PC-3 (cell line): Measurements from ENCODE around the gene TUBGCP3. TPM values are rescaled to one million over a fixed set of nuclear protein-coding genes. Genes with fewer than 3 reads are reported as not detected.

ENCODE experiments used
- ATAC-seq: fragments of 200-7000 bp; cut with Tn5 transposase; 2 replicates; pipeline ENCODE4 v1.9.1; 2020; ENCODE audit warnings: mild to moderate bottlenecking, moderate library complexity
- BruUV-seq: library from RNA; stranded (reverse); fragments of 400-500 nt; replicated peaks from 2 replicates; lab custom pipeline; 2021; lab: Mats Ljungman, UMichigan
- CTCF ChIA-PET: fragments of 300-600 bp; sonication (Branson Sonifier 250); formaldehyde crosslinking; loops from one replicate; lab custom pipeline; 2022; ENCODE audit warnings: antibody characterized with exemption; lab: Charles Lee
- POLR2A ChIA-PET: fragments of 300-600 bp; sonication (Branson Sonifier 250); formaldehyde crosslinking; loops from one replicate; lab custom pipeline; 2022; ENCODE audit warnings: antibody characterized with exemption; ENCODE audit not compliant: unreplicated experiment; lab: Charles Lee
- DNase-seq: peaks from one replicate; pipeline ENCODE4 v3.0.0-alpha.2; 2015
- H2AFZ ChIP-seq: fragments of 300-600 bp; sonication (generic); 2 replicates; pipeline ENCODE4 v1.6.0; 2016; ENCODE audit warnings: antibody characterized with exemption, low read length
- H3F3A ChIP-seq: fragments of 300-600 bp; sonication (generic); one replicate; pipeline ENCODE4 v1.6.0; 2017; ENCODE audit warnings: antibody characterized with exemption, low read length, control low read depth, mild to moderate bottlenecking; ENCODE audit not compliant: unreplicated experiment
- H3K27ac ChIP-seq: fragments of 300-600 bp; sonication (generic); 2 replicates; pipeline ENCODE4 v1.5.1; 2016; ENCODE audit warnings: mild to moderate bottlenecking, low read length
- H3K27me3 ChIP-seq: fragments of 300-600 bp; sonication (generic); 2 replicates; pipeline ENCODE4 v1.6.1; 2016; ENCODE audit warnings: low read length, mixed read lengths
- H3K36me3 ChIP-seq: fragments of 300-600 bp; sonication (generic); 2 replicates; pipeline ENCODE4 v1.6.1; 2016; ENCODE audit warnings: low read depth, mixed run types, low read length, mixed read lengths
- H3K4me1 ChIP-seq: fragments of 300-600 bp; sonication (generic); 2 replicates; pipeline ENCODE4 v1.5.1; 2016; ENCODE audit warnings: low read length; ENCODE audit not compliant: insufficient read depth
- H3K4me2 ChIP-seq: fragments of 300-600 bp; sonication (generic); 2 replicates; pipeline ENCODE4 v1.6.0; 2016; ENCODE audit warnings: low read length
- H3K4me3 ChIP-seq: fragments of 300-600 bp; sonication (generic); 2 replicates; pipeline ENCODE4 v1.5.1; 2016; ENCODE audit warnings: mild to moderate bottlenecking, low read length, mixed read lengths
- H3K79me2 ChIP-seq: fragments of 300-600 bp; sonication (generic); 2 replicates; pipeline ENCODE4 v1.6.1; 2017; ENCODE audit warnings: low read length, mixed read lengths
- H3K9ac ChIP-seq: fragments of 300-600 bp; sonication (generic); 2 replicates; pipeline ENCODE4 v1.6.0; 2016; ENCODE audit warnings: mild to moderate bottlenecking, low read length
- H3K9me2 ChIP-seq: fragments of 300-600 bp; sonication (generic); replicated peaks from 2 replicates; pipeline ENCODE4 v1.6.1; 2016; ENCODE audit warnings: mixed run types, low read length, mixed read lengths
- H3K9me3 ChIP-seq: fragments of 300-600 bp; sonication (generic); 2 replicates; pipeline ENCODE4 v1.6.1; 2016; ENCODE audit warnings: low read length, mixed read lengths
- H4K20me1 ChIP-seq: fragments of 300-600 bp; sonication (generic); 2 replicates; pipeline ENCODE4 v1.6.1; 2016; ENCODE audit warnings: low read length, mixed read lengths
- CTCF ChIP-seq: fragments of 300-600 bp; sonication (generic); conservative IDR thresholded peaks from 2 replicates; pipeline ENCODE4 v1.5.1; 2017; ENCODE audit warnings: antibody characterized with exemption, low read depth, mild to moderate bottlenecking, low read length
- EZH2 ChIP-seq: fragments of 300-600 bp; sonication (generic); IDR thresholded peaks from one replicate; pipeline ENCODE4 v1.6.1; 2017; ENCODE audit warnings: antibody characterized with exemption, mild to moderate bottlenecking, low read length; ENCODE audit not compliant: unreplicated experiment
- EZH2phosphoT487 ChIP-seq: fragments of 300-600 bp; sonication (generic); IDR thresholded peaks from 2 replicates; pipeline ENCODE4 v1.6.1; 2018; ENCODE audit warnings: mild to moderate bottlenecking, antibody characterized with exemption, low read length, borderline replicate concordance
- intact Hi-C: fragments of 100-400 bp; cut with micrococcal nuclease; formaldehyde crosslinking; loops from 2 replicates; pipeline ENCODE4 v1.9.0; 2023
- total RNA-seq: library from RNA; depleted of rRNA; stranded (reverse); fragments of >200 nt; gene quantifications from 2 replicates; pipeline ENCODE4 v1.2.3, GENCODE V29; 2014

Gene TUBGCP3
- total RNA-seq, 1 experiment from 2014 or later: 25.8 TPM

- Histone ChIP-seq H3K79me2 (peaks cover 67% of the 10 kb centered on the region), H3K36me3 (peaks cover 17% of the 10 kb centered on the region), H3K9me2 (no peaks in the 10 kb centered on the region), H3K9me3 (no peaks in the 10 kb centered on the region), H3K4me1 (no peaks in the 10 kb centered on the region), H3K4me2 (no peak overlapping the region), H3K27me3 (no peaks in the 10 kb centered on the region), H3K9ac (no peak overlapping the region), H3F3A (no peaks in the 10 kb centered on the region), H2AFZ (no peak overlapping the region), H4K20me1 (peaks cover 16% of the 10 kb centered on the region; the same call in 1 of the 2 replicates), H3K27ac (no peak overlapping the region), H3K4me3 (no peak overlapping the region)
- no TSS peak for BruUV-seq
- ChIA-PET CTCF (no interaction called here), POLR2A (no interaction called here)
- no peak for DNase-seq
- no peak for ATAC-seq
- TF ChIP-seq EZH2 (no peak), EZH2phosphoT487 (no peak), CTCF (no peak)
- intact Hi-C loops: no loop called here
Observed at GRCh38 chr13:112569821-112570220, 18.1 kb downstream of the TUBGCP3 start.

GRCh38 chr13:112567161-112567862, 20.6 kb downstream of the TUBGCP3 start:
- TF ChIP-seq EZH2: no peak
- TF ChIP-seq EZH2phosphoT487: no peak
- no peak for TF ChIP-seq CTCF
- H3K79me2 ChIP-seq: peaks cover 53% of the 10 kb centered on the region
- no peak overlapping the region for H3K27ac ChIP-seq
- DNase-seq: no peak
- H3K4me2 ChIP-seq: no peak overlapping the region
- ATAC-seq: no peak
- ChIA-PET POLR2A (no interaction called here), CTCF (no interaction called here)
- no peaks in the 10 kb centered on the region for H3K9me2 ChIP-seq
- intact Hi-C loops: no loop called here
- no peaks in the 10 kb centered on the region for H3F3A ChIP-seq
- no TSS peak for BruUV-seq
- H3K36me3 ChIP-seq: peaks cover 23% of the 10 kb centered on the region
- no peaks in the 10 kb centered on the region for H3K4me1 ChIP-seq
- H3K4me3 ChIP-seq: no peak overlapping the region
- no peak overlapping the region for H3K9ac ChIP-seq
- no peaks in the 10 kb centered on the region for H3K27me3 ChIP-seq
- no peak overlapping the region for H2AFZ ChIP-seq
- H4K20me1 ChIP-seq: peaks cover 6% of the 10 kb centered on the region; the same call in 1 of the 2 replicates
- no peaks in the 10 kb centered on the region for H3K9me3 ChIP-seq

- Histone ChIP-seq H3K27ac (no peak overlapping the region), H4K20me1 (0 out of 2 replicates have a peak, but pooled peaks cover 3% of the 10 kb centered on the region), H3K79me2 (peaks cover 20% of the 10 kb centered on the region), H3K9me2 (no peaks in the 10 kb centered on the region), H3K36me3 (peaks cover 21% of the 10 kb centered on the region), H2AFZ (no peak overlapping the region), H3K9me3 (no peaks in the 10 kb centered on the region), H3K27me3 (no peaks in the 10 kb centered on the region), H3K9ac (no peak overlapping the region), H3K4me1 (no peaks in the 10 kb centered on the region), H3F3A (no peaks in the 10 kb centered on the region), H3K4me3 (no peak overlapping the region), H3K4me2 (no peak overlapping the region)
- ChIA-PET CTCF (no interaction called here), POLR2A (no interaction called here)
- ATAC-seq (no peak), DNase-seq (no peak)
- TF ChIP-seq EZH2: no peak
- TF ChIP-seq CTCF: no peak
- no peak for TF ChIP-seq EZH2phosphoT487
- no TSS peak for BruUV-seq
- intact Hi-C loops: no loop called here
Observed at GRCh38 chr13:112562786-112563383, 25.1 kb downstream of the TUBGCP3 start.
